DND-41 (cell line): ENCODE measurements around the gene MYADML2.

Experiments used
- ATAC-seq: fragments of 200-7000 bp; cut with Tn5 transposase; 3 replicates; pipeline ENCODE4 v1.9.1; 2021; ENCODE audit warnings: low read depth; ENCODE audit not compliant: insufficient read depth
- DNase-seq: peaks from one replicate; pipeline ENCODE4 v3.0.0-alpha.2; 2020
- H2AFZ ChIP-seq: 2 replicates; pipeline ENCODE4 v1.6.0; 2012; ENCODE audit warnings: low read depth, low read length
- H3K27ac ChIP-seq: 2 replicates; pipeline ENCODE4 v1.5.1; 2012; ENCODE audit warnings: low read length, inconsistent platforms
- H3K27me3 ChIP-seq: fragments of 200-600 bp; sonication (generic); 2 replicates; pipeline ENCODE4 v1.6.0; 2012; ENCODE audit warnings: low read length, mild to moderate bottlenecking, inconsistent platforms; ENCODE audit not compliant: insufficient read depth, poor library complexity
- H3K36me3 ChIP-seq: 2 replicates; pipeline ENCODE4 v1.5.1; 2012; ENCODE audit warnings: low read length, inconsistent platforms; ENCODE audit not compliant: insufficient read depth
- H3K4me1 ChIP-seq: 2 replicates; pipeline ENCODE4 v1.5.1; 2012; ENCODE audit warnings: mild to moderate bottlenecking, low read length; ENCODE audit not compliant: insufficient read depth
- H3K4me2 ChIP-seq: 2 replicates; pipeline ENCODE4 v1.6.0; 2012; ENCODE audit warnings: mild to moderate bottlenecking, moderate library complexity, low read length, inconsistent platforms; ENCODE audit not compliant: insufficient read depth
- H3K4me3 ChIP-seq, 2 experiments: fragments of 200-600 bp in 1 of 2; shearing (Covaris generic) in 1 of 2; 2 replicates each; pipeline ENCODE4 v1.5.1; 2012 to 2016; ENCODE audit warnings: inconsistent platforms in 2 of 2, low read length in 2 of 2, mild to moderate bottlenecking in 2 of 2, low read depth in 1 of 2, moderate library complexity in 1 of 2
- H3K79me2 ChIP-seq: 2 replicates; pipeline ENCODE4 v1.6.0; 2012; ENCODE audit warnings: low read length, inconsistent platforms; ENCODE audit not compliant: insufficient read depth
- H3K9ac ChIP-seq: 2 replicates; pipeline ENCODE4 v1.6.0; 2012; ENCODE audit warnings: low read depth, mild to moderate bottlenecking, inconsistent platforms, low read length, moderate library complexity
- H3K9me3 ChIP-seq: 2 replicates; pipeline ENCODE4 v1.5.1; 2012; ENCODE audit warnings: low read length, moderate library complexity, mild to moderate bottlenecking, inconsistent platforms; ENCODE audit not compliant: insufficient read depth, severe bottlenecking
- H4K20me1 ChIP-seq: 2 replicates; pipeline ENCODE4 v1.6.0; 2012; ENCODE audit warnings: low read length; ENCODE audit not compliant: insufficient read depth
- EZH2 ChIP-seq: IDR thresholded peaks from 3 replicates; pipeline ENCODE4 v1.6.1; 2012; ENCODE audit warnings: borderline replicate concordance, low read depth, mild to moderate bottlenecking, moderate library complexity, low read length, inconsistent platforms; ENCODE audit not compliant: severe bottlenecking
- TF ChIP-seq, protein P1 (sequence below): IDR thresholded peaks from 2 replicates; pipeline ENCODE4 v1.5.1; 2012; ENCODE audit warnings: borderline replicate concordance, low read length, moderate library complexity, mild to moderate bottlenecking; ENCODE audit not compliant: poor library complexity, severe bottlenecking; ENCODE audit errors: extremely low read depth

The MYADML2 gene

DNA sequence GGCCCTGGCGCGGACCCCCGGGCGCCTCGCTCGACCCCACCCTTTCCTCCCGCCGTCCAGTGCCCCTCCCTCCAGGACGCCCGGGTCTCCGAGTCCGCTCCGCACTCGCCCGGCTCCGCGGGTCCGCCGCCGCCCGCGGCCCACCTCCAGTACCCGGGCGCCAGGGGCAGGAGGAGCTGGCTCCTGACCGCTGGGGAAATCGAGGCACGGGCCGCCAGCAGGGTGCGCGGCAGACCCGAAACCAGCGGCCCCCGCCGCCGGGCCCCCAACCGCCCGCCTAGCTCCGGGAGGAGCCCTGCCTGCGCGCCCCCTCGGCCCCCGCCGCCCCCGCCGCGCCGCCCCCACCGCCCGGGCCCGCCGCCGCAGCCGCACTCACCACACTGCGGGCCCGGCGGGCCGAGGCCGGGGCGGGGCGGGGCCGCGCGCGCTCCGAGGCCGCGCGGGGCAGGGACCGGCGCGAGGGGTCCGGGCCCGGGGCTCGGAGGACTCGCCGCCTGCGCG, 19.8 kb downstream of the MYADML2 start:
- Histone ChIP-seq H3K9ac (peak overlapping the region; percentile 88), H3K79me2 (peaks cover 53% of the 10 kb centered on the region), H3K27ac (peak overlapping the region; percentile 72), H3K4me3 (peak overlapping the region; percentile 75 to 90; a peak in 3 of 4 replicates), H3K36me3 (peaks cover 12% of the 10 kb centered on the region), H2AFZ (0 out of 2 replicates have a peak overlapping the region, but pooled peaks have one; percentile 30), H3K4me2 (peak overlapping the region; percentile 90), H4K20me1 (peaks cover 43% of the 10 kb centered on the region), H3K9me3 (no peaks in the 10 kb centered on the region), H3K4me1 (peaks cover 47% of the 10 kb centered on the region), H3K27me3 (no peaks in the 10 kb centered on the region)
- TF ChIP-seq EZH2: no peak
- TF ChIP-seq, protein P1, sequence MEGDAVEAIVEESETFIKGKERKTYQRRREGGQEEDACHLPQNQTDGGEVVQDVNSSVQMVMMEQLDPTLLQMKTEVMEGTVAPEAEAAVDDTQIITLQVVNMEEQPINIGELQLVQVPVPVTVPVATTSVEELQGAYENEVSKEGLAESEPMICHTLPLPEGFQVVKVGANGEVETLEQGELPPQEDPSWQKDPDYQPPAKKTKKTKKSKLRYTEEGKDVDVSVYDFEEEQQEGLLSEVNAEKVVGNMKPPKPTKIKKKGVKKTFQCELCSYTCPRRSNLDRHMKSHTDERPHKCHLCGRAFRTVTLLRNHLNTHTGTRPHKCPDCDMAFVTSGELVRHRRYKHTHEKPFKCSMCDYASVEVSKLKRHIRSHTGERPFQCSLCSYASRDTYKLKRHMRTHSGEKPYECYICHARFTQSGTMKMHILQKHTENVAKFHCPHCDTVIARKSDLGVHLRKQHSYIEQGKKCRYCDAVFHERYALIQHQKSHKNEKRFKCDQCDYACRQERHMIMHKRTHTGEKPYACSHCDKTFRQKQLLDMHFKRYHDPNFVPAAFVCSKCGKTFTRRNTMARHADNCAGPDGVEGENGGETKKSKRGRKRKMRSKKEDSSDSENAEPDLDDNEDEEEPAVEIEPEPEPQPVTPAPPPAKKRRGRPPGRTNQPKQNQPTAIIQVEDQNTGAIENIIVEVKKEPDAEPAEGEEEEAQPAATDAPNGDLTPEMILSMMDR: peak; percentile 26
- ATAC-seq (peak; percentile 1; the same call in 1 of the 3 replicates), DNase-seq (no peak)

DNA sequence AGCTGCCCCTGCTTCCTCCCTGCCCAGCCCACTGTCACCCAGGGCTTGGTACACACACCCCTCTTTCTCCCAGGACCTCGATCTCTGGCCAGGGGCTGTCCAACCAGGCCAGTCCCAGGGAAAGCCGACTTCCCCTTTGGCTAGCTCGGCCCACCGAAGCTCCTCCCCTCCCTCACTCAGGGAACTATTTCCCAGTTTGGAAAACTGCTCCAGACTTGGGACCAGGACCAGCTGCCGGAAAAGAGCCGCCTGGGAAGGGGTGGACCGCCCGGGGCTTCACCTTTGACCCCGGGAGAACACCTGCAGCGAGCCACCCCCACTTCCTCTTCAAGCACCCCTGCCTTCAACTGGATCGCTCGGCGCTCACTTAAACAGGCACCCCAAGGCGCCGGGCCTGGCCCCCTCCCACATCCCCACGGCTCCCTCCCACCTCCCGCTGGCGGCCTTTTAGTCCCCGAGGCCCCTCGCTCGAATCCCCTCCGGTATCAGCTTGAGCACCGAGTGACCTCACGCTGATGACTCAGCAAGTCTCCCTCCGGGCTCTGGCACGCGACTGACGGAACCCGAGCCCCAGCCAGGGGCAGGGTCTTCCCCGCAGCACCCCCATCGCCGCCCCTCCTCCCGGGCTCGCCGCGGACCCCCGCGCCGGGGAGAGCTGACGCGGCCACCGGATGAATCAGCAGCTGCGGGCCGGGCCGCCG, 20.4 kb downstream of the MYADML2 start:
- Histone ChIP-seq H2AFZ (0 out of 2 replicates have a peak overlapping the region, but pooled peaks have one; percentile 30), H3K36me3 (peaks cover 17% of the 10 kb centered on the region), H3K27ac (peak overlapping the region; percentile 72), H3K4me3 (peak overlapping the region; percentile 75 to 90; a peak in 3 of 4 replicates), H3K4me1 (peaks cover 47% of the 10 kb centered on the region), H3K79me2 (peaks cover 59% of the 10 kb centered on the region), H4K20me1 (peaks cover 49% of the 10 kb centered on the region), H3K27me3 (no peaks in the 10 kb centered on the region), H3K4me2 (peak overlapping the region; percentile 74), H3K9me3 (no peaks in the 10 kb centered on the region), H3K9ac (peak overlapping the region; percentile 88)
- TF ChIP-seq EZH2: no peak
- TF ChIP-seq, protein P1: no peak
- DNase-seq (peak; percentile 57), ATAC-seq (peak; percentile 33)

DNA sequence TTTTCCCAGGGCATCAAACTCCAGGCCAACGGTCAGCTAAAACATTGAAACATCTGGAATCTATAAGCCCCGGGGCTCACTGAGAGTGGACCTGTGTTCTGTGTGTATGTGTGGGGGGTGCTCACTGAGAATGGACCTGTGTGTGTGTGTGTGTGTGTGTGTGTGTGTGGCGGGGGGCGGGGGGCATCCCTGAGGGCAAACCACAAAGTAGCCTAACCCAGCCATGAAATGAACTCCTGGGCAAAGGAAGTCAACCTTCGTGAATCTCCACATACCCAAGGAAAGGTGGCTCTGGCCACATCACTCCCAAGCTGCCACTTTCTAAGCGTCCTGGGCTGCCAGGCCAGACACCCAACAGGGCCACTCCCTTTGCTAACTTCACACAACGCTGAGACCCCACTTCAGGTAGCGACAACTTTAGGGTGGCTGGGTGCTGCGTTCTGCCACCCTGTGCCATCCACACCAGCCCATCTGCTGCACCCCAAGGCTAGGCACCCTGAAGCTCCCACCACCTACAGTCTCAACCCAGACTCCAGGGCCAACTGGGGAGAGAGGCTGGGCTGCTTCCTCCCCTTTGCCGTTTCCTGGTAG, 21.1 kb downstream of the MYADML2 start:
- peaks cover 53% of the 10 kb centered on the region for H4K20me1 ChIP-seq
- ATAC-seq (0 out of 3 replicates have a peak, but pooled peaks have one; percentile 25), DNase-seq (no peak)
- peak overlapping the region; percentile 72 for H3K27ac ChIP-seq
- peaks cover 65% of the 10 kb centered on the region for H3K79me2 ChIP-seq
- no peak overlapping the region for H2AFZ ChIP-seq
- peaks cover 21% of the 10 kb centered on the region for H3K36me3 ChIP-seq
- H3K4me2 ChIP-seq: peak overlapping the region; percentile 74
- H3K4me3 ChIP-seq: peak overlapping the region; percentile 75 to 90; a peak in 3 of 4 replicates
- H3K9me3 ChIP-seq: no peaks in the 10 kb centered on the region
- TF ChIP-seq, protein P1: no peak
- TF ChIP-seq EZH2: no peak
- H3K27me3 ChIP-seq: no peaks in the 10 kb centered on the region
- peaks cover 47% of the 10 kb centered on the region for H3K4me1 ChIP-seq
- peak overlapping the region; percentile 88 for H3K9ac ChIP-seq
